HG03565 (cell line): ENCODE data around the gene ZNF559.

ENCODE experiments used
- ATAC-seq: cut with Tn5 transposase; IDR thresholded peaks from one replicate; pipeline ENCODE4 v1.9.1; 2021; ENCODE audit warnings: mild to moderate bottlenecking, moderate library complexity; ENCODE audit not compliant: unreplicated experiment

The ZNF559 gene

GRCh38 chr19:9352505-9352904 lies 28.5 kb downstream of the ZNF559 start:
- no peak for ATAC-seq

GRCh38 chr19:9353011-9353410 lies 29.0 kb downstream of the ZNF559 start:
- no peak for ATAC-seq

GRCh38 chr19:9354651-9355050 lies 30.7 kb downstream of the ZNF559 start:
- ATAC-seq, result no peak

GRCh38 chr19:9362905-9363304 lies 38.9 kb downstream of the ZNF559 start, which contains the start of gene ZNF177:
ZNF177 (plus strand) TSS chr19:9363013; CDS start chr19:9378312, 15,299 bp downstream.
- ATAC-seq, result no peak

- no peak for ATAC-seq
Measured at GRCh38 chr19:9370738-9371619, 47.0 kb downstream of the ZNF559 start.

- no peak for ATAC-seq
Measured at GRCh38 chr19:9381361-9381785, 57.4 kb downstream of the ZNF559 start.
